ENCODE results near the gene HMGXB3.

- TF ChIP-seq CTCF (IDR thresholded peaks at IDR 0.05) (no peak), POLR2A (IDR thresholded peaks at IDR 0.05) (no peak)
These were observed 75.3 kb downstream of the HMGXB3 start for GRCh38 chr5:150075806-150076205.

Measured in heart left ventricle (tissue), 13 donors.